Smooth muscle cell (in vitro differentiated cells): ENCODE results near the gene CRELD1. TPM values are rescaled to one million over a fixed set of nuclear protein-coding genes. Genes with fewer than 3 reads are reported as not detected.

Source experiments
- DNase-seq: peaks from one replicate; lab custom pipeline; 2025; ENCODE audit not compliant: unreplicated experiment; lab: John Stamatoyannopoulos, UW
- H2AFZ ChIP-seq: fragments of 200-600 bp; sonication (generic); 2 replicates; pipeline ENCODE4 v1.6.0; 2016; ENCODE audit warnings: antibody characterized with exemption, low read depth, mild to moderate bottlenecking
- H3F3A ChIP-seq: fragments of 200-600 bp; sonication (generic); 2 replicates; pipeline ENCODE4 v1.6.0; 2017; ENCODE audit warnings: antibody characterized with exemption, low read depth
- H3K27ac ChIP-seq: fragments of 200-600 bp; sonication (generic); 2 replicates; pipeline ENCODE4 v1.5.1; 2016; ENCODE audit warnings: low read depth, mild to moderate bottlenecking
- H3K27me3 ChIP-seq: fragments of 200-600 bp; sonication (generic); 2 replicates; pipeline ENCODE4 v1.6.1; 2016; ENCODE audit warnings: low read depth, mild to moderate bottlenecking
- H3K36me3 ChIP-seq: fragments of 200-600 bp; sonication (generic); 2 replicates; pipeline ENCODE4 v1.5.1; 2016; ENCODE audit warnings: low read depth
- H3K4me1 ChIP-seq: fragments of 200-600 bp; sonication (generic); 2 replicates; pipeline ENCODE4 v1.5.1; 2016; ENCODE audit warnings: low read depth
- H3K4me2 ChIP-seq: fragments of 200-600 bp; sonication (generic); 2 replicates; pipeline ENCODE4 v1.6.0; 2016; ENCODE audit warnings: mild to moderate bottlenecking
- H3K4me3 ChIP-seq: fragments of 200-600 bp; sonication (generic); 2 replicates; pipeline ENCODE4 v1.5.1; 2016; ENCODE audit warnings: mild to moderate bottlenecking
- H3K79me2 ChIP-seq: fragments of 200-600 bp; sonication (generic); 2 replicates; pipeline ENCODE4 v1.6.0; 2016; ENCODE audit warnings: low read depth, mild to moderate bottlenecking
- H3K9ac ChIP-seq: fragments of 200-600 bp; sonication (generic); 2 replicates; pipeline ENCODE4 v1.6.0; 2016; ENCODE audit warnings: low read depth
- H3K9me3 ChIP-seq: fragments of 200-600 bp; sonication (generic); replicated peaks from 2 replicates; pipeline ENCODE4 v1.5.1; 2016; ENCODE audit warnings: low read depth
- H4K20me1 ChIP-seq: fragments of 200-600 bp; sonication (generic); 2 replicates; pipeline ENCODE4 v1.6.0; 2016; ENCODE audit warnings: low read depth
- WGBS: methylation state at CpG from one replicate; pipeline ENCODE4 v1.1.7; 2016; ENCODE audit warnings: low lambda C conversion rate; 5-methylcytosine and 5-hydroxymethylcytosine counted together
- polyA plus RNA-seq: library from polyadenylated mRNA; unstranded; fragments of >200 nt; fragmentation: Nextera tagmentation; extraction: Ambion mirVana; gene quantifications from 2 replicates; pipeline ENCODE4 v1.2.1, GENCODE V29; 2016
- small RNA-seq: library from RNA; depleted of rRNA; stranded (forward); fragments of <200 nt; gene quantifications from one replicate; pipeline ENCODE3, GENCODE V24; 2014
- total RNA-seq: library from RNA; depleted of rRNA; stranded (reverse); fragments of >200 nt; gene quantifications from 2 replicates; pipeline ENCODE4 v1.2.3, GENCODE V29; 2014
- TF ChIP-seq, protein P1 (sequence below): fragments of 200-600 bp; sonication (generic); IDR thresholded peaks from 2 replicates; pipeline ENCODE4 v1.5.1; 2017; ENCODE audit warnings: borderline replicate concordance, mild to moderate bottlenecking, antibody characterized with exemption; ENCODE audit not compliant: insufficient read depth, poor library complexity, severe bottlenecking

The CRELD1 gene
- total and polyA plus RNA-seq, 2 experiments from 2014 or later, result 25.8 to 68.6 TPM

DNA sequence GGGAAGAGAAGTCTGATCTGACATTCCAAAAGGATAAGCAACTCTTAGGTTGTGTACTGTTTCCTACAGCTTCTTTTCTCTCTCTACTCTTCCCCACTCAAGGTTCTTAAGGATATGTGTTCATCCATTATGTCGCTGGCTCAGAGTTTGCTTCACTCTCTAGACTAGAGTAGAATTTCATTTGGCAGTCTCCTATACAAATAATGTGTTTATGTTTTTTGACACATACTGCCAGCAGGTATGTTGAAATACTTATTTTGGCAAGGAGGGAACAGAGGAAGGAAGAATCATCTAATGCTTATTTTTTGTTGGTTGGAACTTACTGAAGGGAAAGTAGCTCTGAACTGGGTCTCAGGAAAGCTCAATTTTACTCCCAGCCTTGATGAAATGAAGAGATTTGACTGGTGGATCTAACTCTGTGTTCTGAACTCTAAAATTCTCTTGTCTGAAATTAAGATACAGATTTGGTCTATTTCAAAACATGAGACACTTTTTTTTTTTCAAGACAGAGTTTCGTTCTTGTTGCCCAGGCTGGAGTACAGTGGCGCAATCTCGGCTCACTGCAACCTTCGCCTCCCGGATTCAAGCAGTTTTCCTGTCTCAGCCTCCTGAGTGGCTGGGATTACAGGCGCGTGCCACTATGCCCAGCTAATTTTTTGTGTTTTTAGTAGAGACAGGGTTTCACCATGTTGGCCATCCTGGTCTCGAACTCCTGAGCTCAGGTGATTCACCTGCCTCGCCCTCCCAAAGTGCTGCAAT is 60.6 kb downstream of the CRELD1 start:
- 96% methylated on average over 10 of the region's 10 CpGs for WGBS
- H3K9ac ChIP-seq, result no peak overlapping the region
- H3K4me1 ChIP-seq, result no peaks in the 10 kb centered on the region
- no peak for DNase-seq
- no peak overlapping the region for H3K4me2 ChIP-seq
- H2AFZ ChIP-seq, result no peak overlapping the region
- no peaks in the 10 kb centered on the region for H3K36me3 ChIP-seq
- H3K4me3 ChIP-seq, result no peak overlapping the region
- no peaks in the 10 kb centered on the region for H4K20me1 ChIP-seq
- TF ChIP-seq, protein P1, sequence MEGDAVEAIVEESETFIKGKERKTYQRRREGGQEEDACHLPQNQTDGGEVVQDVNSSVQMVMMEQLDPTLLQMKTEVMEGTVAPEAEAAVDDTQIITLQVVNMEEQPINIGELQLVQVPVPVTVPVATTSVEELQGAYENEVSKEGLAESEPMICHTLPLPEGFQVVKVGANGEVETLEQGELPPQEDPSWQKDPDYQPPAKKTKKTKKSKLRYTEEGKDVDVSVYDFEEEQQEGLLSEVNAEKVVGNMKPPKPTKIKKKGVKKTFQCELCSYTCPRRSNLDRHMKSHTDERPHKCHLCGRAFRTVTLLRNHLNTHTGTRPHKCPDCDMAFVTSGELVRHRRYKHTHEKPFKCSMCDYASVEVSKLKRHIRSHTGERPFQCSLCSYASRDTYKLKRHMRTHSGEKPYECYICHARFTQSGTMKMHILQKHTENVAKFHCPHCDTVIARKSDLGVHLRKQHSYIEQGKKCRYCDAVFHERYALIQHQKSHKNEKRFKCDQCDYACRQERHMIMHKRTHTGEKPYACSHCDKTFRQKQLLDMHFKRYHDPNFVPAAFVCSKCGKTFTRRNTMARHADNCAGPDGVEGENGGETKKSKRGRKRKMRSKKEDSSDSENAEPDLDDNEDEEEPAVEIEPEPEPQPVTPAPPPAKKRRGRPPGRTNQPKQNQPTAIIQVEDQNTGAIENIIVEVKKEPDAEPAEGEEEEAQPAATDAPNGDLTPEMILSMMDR, result no peak
- H3K27me3 ChIP-seq, result no peaks in the 10 kb centered on the region
- H3K79me2 ChIP-seq, result no peaks in the 10 kb centered on the region
- H3F3A ChIP-seq, result no peaks in the 10 kb centered on the region
- H3K9me3 ChIP-seq, result no peaks in the 10 kb centered on the region
- no peak overlapping the region for H3K27ac ChIP-seq

Small RNAs within 50 kb of the gene (small RNA-seq; reads per million reads assigned to genes)
- not detected for gene RNU6-882P

Other genes starting within 250 kb of the CRELD1 start
- not detected in 2 replicates for gene CPNE9, start 230.0 kb upstream of the CRELD1 start, total RNA-seq
- gene CPNE9, start 230.0 kb upstream of the CRELD1 start, polyA plus RNA-seq, result 0.44 TPM in 1 of 2 replicates, not detected in the other
- 11.5 and 13.9 TPM in 2 replicates for gene BRPF1, start 202.1 kb upstream of the CRELD1 start, total RNA-seq
- gene BRPF1, start 202.1 kb upstream of the CRELD1 start, polyA plus RNA-seq, result 14.3 and 17.1 TPM in 2 replicates
- gene OGG1, start 183.9 kb upstream of the CRELD1 start, total RNA-seq, result 13.4 and 16.0 TPM in 2 replicates
- 22.3 and 24.6 TPM in 2 replicates for gene OGG1, start 183.9 kb upstream of the CRELD1 start, polyA plus RNA-seq
- gene CAMK1, start 163.9 kb upstream of the CRELD1 start, total RNA-seq, result 3.9 and 6.4 TPM in 2 replicates
- gene CAMK1, start 163.9 kb upstream of the CRELD1 start, polyA plus RNA-seq, result 6.3 and 10.9 TPM in 2 replicates
- 50.9 and 51.8 TPM in 2 replicates for gene TADA3, start 141.4 kb upstream of the CRELD1 start, total RNA-seq
- 72.5 and 79.6 TPM in 2 replicates for gene TADA3, start 141.4 kb upstream of the CRELD1 start, polyA plus RNA-seq
- gene ARPC4, start 140.8 kb upstream of the CRELD1 start, total RNA-seq, result 93.9 and 143 TPM in 2 replicates
- 128 and 130 TPM in 2 replicates for gene ARPC4, start 140.8 kb upstream of the CRELD1 start, polyA plus RNA-seq
- gene TTLL3, start 123.6 kb upstream of the CRELD1 start, total RNA-seq, result 16.4 and 29.5 TPM in 2 replicates
- gene TTLL3, start 123.6 kb upstream of the CRELD1 start, polyA plus RNA-seq, result 25.6 and 37.6 TPM in 2 replicates
- gene RPUSD3, start 89.8 kb upstream of the CRELD1 start, total RNA-seq, result 49.7 and 62.8 TPM in 2 replicates
- 84.6 and 106 TPM in 2 replicates for gene RPUSD3, start 89.8 kb upstream of the CRELD1 start, polyA plus RNA-seq
- gene CIDEC, start 53.6 kb upstream of the CRELD1 start, total RNA-seq, result not detected in 2 replicates
- not detected in 2 replicates for gene CIDEC, start 53.6 kb upstream of the CRELD1 start, polyA plus RNA-seq
- 32.3 and 36.8 TPM in 2 replicates for gene JAGN1, start 43.2 kb upstream of the CRELD1 start, total RNA-seq
- 37.3 and 49.8 TPM in 2 replicates for gene JAGN1, start 43.2 kb upstream of the CRELD1 start, polyA plus RNA-seq
- gene IL17RE, start 31.0 kb upstream of the CRELD1 start, total RNA-seq, result 2.6 and 4.9 TPM in 2 replicates
- gene IL17RE, start 31.0 kb upstream of the CRELD1 start, polyA plus RNA-seq, result 0.32 and 3.4 TPM in 2 replicates
- 27.0 and 37.3 TPM in 2 replicates for gene IL17RC, start 16.7 kb upstream of the CRELD1 start, total RNA-seq
- 36.7 and 41.3 TPM in 2 replicates for gene IL17RC, start 16.7 kb upstream of the CRELD1 start, polyA plus RNA-seq
- 0.85 and 1.3 TPM in 2 replicates for gene PRRT3, start 18.6 kb downstream of the CRELD1 start, total RNA-seq
- 2.4 and 4.2 TPM in 2 replicates for gene PRRT3, start 18.6 kb downstream of the CRELD1 start, polyA plus RNA-seq
- gene EMC3, start 53.0 kb downstream of the CRELD1 start, total RNA-seq, result 111 and 122 TPM in 2 replicates
- gene EMC3, start 53.0 kb downstream of the CRELD1 start, polyA plus RNA-seq, result 100 and 114 TPM in 2 replicates
- gene FANCD2, start 92.6 kb downstream of the CRELD1 start, total RNA-seq, result 5.6 and 7.6 TPM in 2 replicates
- 4.4 and 5.8 TPM in 2 replicates for gene FANCD2, start 92.6 kb downstream of the CRELD1 start, polyA plus RNA-seq
- not detected in 2 replicates for gene FANCD2OS, start 174.4 kb downstream of the CRELD1 start, total RNA-seq
- not detected in 2 replicates for gene FANCD2OS, start 174.4 kb downstream of the CRELD1 start, polyA plus RNA-seq
- gene BRK1, start 181.8 kb downstream of the CRELD1 start, total RNA-seq, result 111 and 117 TPM in 2 replicates
- gene BRK1, start 181.8 kb downstream of the CRELD1 start, polyA plus RNA-seq, result 228 and 231 TPM in 2 replicates
- gene VHL, start 207.9 kb downstream of the CRELD1 start, total RNA-seq, result 21.4 and 26.8 TPM in 2 replicates
- gene VHL, start 207.9 kb downstream of the CRELD1 start, polyA plus RNA-seq, result 13.9 and 19.5 TPM in 2 replicates
- 1.9 and 3.4 TPM in 2 replicates for gene IRAK2, start 231.1 kb downstream of the CRELD1 start, total RNA-seq
- gene IRAK2, start 231.1 kb downstream of the CRELD1 start, polyA plus RNA-seq, result 2.8 and 3.3 TPM in 2 replicates